ENCODE results near the gene CLDN8.

Gene CLDN8

DNA sequence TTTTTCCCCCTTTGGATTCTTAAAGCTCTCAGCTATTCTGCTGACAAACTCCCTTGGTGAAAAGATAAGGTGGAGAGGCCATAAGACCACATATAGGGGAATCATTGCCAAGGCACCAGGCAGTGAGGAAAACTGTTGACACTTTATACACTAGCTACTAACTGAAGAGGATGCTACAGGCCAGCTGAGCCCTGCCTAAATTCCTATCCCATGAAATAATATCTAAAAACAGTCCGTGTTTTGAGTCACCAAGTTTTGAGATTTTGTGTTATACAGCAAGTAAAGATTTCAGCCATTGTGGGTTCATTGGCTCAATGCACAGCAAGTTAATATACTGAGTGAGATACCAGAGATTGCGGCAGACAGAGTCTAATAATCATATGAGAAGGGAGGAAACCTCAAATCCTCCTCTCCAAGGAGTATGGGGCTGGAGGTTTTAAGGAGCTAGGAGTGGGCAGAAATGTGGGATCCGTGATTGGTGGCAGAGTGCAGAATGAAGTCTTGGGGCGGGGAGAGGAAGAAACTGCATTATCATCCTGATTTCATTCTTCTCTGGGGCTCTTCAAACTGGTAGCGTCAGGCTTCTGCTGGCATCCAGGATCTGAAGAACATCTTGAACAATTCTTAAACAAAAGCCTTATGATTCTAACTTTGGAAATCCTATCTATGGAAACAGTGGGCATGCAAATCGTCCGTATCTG, 9.2 kb downstream of the CLDN8 start:
- no peak for DNase-seq (ENCODE audit: low read depth)

DNA sequence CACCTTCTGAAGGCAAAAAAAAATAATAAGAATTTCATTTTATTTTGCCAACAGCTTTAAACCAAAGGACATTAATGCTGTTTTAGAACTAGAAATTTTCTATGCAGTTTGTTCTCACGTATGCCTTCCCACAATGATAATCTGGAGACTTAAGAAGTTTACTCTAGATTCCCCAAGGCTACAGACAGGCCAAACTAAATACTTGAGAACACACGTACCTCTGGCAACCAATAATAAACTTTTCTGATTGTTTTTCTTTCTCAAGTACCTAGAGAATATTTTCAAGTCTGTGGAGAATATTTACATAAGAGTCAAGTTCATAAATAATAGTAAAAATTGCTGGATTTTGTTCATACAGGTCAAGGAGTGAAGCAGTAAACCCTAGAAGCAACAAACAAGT, 15.9 kb downstream of the CLDN8 start:
- no peak for DNase-seq (ENCODE audit: low read depth)

DNA sequence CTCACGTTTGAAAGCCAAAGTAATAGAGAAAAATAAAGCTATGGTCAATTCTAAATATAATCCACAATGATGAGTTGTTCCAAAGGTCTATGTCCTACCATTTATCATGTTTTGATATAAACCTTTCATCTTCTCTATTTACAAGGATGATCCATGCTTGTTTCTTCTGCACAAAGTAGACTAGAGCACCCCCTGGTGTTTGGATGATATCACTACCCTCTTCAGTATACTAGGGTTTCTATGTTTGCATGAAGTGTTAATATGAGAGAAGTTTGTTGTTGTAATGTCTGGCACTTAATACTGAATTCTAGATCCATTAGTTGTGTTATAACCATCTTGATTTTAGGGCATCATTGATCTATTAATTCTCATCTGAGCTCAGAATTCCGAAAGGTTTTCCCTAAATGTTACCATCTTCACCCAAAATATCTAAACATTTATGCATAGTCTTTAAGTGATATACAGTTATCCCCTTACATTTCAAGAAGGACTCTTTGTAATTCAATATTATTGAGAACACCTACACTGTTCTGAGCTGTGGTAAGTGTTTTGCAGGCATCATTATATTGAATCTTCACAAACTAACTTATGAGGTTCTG, 21.1 kb downstream of the CLDN8 start:
- DNase-seq (ENCODE audit: low read depth), result no peak

DNA sequence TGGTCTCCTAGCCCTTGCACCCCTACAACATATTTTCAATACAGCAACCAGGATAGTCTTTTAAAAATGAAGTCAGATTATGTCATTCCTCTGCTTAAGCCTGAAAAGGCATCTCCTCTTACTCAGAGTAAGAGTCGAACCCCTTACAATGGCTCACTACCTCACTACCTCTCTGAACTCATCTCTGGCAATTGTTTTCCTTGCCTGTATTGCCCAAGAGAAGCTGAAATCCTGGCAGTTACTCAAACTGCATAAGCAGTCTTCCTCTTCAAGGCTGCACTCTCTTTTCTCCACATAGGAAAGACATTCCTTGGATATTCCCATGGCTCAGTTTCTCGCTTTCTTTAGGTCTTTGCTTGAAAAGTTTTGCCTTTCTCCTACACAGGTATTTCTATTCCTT, 22.7 kb downstream of the CLDN8 start:
- no peak for DNase-seq (ENCODE audit: low read depth)

DNA sequence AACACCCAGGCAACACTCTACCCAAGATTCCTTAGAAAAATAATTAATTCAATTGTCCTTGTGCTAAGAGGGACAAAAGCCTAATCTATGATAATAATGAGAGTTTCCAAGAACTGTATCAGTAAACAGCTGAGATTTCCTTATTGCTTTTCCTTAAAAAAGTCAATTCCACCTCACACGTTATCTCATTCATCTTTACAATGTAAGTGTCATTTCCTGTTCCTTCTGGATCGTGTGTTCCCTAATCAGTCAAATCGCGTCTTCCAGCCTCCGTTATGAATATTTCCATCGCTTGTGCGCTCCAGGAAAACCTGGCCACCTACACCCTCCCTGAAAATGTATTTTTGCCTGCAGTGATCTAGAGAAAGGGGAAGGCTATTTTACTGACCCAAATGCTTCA, 25.3 kb downstream of the CLDN8 start:
- DNase-seq (ENCODE audit: low read depth), result no peak

DNA sequence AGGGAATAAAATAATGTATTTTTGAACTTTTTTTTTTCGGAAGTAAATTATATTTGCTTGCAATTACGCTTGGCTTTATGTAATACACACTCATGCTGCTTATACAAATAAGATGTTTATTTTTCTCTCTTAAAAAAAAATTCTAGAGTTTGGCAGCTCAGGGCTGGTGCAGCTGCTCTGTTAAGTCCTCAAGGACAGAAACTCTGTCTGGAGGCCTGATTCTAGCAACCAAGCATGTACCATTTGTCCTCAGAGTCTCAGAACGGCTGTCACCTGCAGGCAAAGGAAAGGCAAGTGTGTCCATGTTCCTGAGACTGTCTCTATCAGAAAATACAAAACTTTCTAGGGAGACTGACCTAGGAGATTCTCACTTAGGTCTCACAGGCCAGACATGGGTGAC, 26.1 kb downstream of the CLDN8 start:
- no peak for DNase-seq (ENCODE audit: low read depth)

DNA sequence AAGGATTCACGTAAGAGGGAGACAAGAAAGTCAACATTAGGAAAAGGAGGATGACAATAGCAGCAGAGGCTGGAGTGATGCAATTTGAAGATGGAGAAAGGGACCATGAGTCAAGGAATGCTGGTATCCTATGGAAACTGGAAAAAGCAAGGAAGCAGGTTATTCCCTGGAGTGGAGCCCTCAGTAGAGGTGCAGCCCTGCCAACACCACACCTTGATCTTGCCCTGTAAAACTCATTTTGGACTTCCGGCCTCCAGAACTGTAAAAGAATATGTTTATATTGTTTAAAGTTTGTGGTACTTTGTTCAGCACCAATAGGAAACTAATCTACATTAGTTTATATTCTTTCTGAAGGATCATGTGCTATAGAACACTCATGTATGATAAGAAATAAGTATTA, 29.7 kb downstream of the CLDN8 start:
- DNase-seq (ENCODE audit: low read depth), result no peak

DNA sequence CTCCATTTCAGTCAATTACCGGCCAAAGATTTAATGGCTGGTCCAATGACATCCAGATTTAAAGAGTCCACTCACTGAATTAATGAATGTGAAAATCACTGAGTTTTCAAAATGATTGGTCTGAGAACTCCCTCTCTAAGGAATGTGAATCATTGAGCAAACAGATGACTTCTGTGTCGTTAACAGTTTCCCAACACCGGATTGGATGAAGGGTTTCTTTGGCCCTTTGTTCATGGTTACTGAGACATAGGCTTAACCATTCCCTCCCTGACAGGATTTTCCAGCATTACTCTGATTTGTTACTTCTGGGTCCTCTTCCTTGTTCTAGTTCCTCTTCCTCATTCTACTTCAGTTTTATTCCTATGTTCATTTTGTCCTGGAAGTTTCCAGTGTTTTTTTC, 47.8 kb downstream of the CLDN8 start:
- no peak for DNase-seq (ENCODE audit: low read depth)

DNA sequence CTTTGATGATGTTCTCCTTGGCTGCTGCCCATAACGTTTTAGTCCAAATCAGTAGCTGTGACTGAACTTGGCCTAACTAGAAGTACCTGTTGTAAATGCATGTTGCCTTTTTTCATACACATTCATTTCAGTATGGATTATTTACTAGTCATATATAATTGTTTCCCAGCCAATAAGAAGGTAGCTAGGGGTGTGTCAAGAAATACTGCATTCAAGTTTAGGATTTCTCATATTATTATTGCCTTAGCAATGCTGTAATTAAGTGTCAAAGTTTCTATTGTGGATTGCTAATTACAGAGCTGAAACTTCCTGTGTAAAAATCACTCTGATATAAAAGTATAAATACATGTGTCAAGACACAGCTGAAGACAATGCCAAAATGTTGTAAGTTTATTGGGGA, 49.2 kb downstream of the CLDN8 start, which contains the start of gene CLDN17:
CLDN17 (minus strand) TSS at position 101 of the 400 bp plus-strand sequence. CDS start 188 bp downstream, outside the sequence.
- no peak for DNase-seq (ENCODE audit: low read depth)

DNA sequence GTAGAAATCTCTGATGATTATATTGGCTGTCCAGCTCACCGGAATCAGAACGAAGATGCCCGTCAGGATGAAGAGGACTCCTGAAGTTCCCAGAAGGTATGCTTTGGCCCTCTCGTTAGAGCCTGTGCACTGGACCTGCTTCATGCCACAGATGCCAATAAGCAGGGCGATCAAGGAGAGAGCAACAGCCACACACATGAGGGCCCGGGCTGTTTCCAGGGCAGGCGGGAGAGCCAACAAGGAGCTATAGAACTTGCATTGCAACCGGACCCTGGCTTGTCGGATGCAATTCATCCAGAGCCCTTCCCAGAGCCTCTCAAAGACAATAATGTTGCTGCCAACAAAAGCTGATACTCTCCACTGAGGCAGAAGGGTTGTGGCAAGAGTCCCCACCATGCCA, 49.7 kb downstream of the CLDN8 start:
- no peak for DNase-seq (ENCODE audit: low read depth)

DNA sequence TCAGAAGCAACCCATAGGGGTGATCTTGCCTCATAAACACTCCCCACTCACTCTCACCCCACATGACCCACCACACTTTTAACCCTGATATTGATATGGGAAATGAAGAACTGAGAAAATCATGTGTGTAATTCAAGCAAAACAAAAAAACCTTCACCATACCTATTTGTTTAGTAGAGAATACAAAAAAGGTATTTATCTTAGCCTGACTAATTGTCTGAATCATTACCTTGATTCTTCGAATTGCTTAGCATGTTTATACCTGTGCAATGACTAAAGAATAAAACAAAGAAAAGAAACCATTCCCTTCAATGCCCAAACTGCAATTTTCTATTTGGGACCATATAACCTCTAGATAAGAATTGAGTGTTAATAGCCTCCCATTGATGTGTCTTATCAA, 51.1 kb downstream of the CLDN8 start:
- no peak for DNase-seq (ENCODE audit: low read depth)
